ENCODE results near the gene GDF10. TPM values are rescaled to one million over a fixed set of nuclear protein-coding genes. Genes with fewer than 3 reads are reported as not detected.

Gene GDF10
- total RNA-seq, 1 experiment from 2014 or later: 0.20 TPM

DNA sequence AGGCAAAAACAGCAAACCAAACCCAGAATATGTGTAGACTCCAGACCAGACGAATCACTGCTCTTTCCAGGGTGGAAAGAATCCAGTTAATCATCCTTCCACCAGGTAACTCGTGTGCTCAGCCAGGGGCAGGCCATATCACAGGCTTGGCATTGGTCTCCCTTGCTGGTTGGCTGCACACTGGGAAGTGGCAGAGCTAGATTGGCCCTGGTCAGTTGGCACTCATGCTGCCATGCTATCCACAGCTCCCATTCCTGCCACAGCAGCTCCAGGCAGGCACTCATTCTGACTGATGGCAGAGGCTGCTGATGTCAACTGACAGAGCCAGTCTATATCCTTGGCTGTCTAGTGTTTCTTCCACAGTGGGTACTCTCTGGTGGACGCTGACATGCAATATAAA lies 9.7 kb upstream of the GDF10 start:
- Histone ChIP-seq H2AFZ (ENCODE audit: low read length) (no peak overlapping the region), H3K79me2 (ENCODE audit: insufficient read depth, low read length) (no peaks in the 10 kb centered on the region), H3K27me3 (ENCODE audit: insufficient read depth, low read length) (no peaks in the 10 kb centered on the region), H2BK12ac (ENCODE audit: insufficient read length, low read depth, low read length) (no peak overlapping the region), H3K23me2 (ENCODE audit: insufficient read length, low read depth, low read length, poor library complexity, severe bottlenecking) (no peaks in the 10 kb centered on the region), H3K4me1 (ENCODE audit: insufficient read depth, low read length) (no peaks in the 10 kb centered on the region), H2BK15ac (ENCODE audit: low read depth, low read length) (no peak overlapping the region), H2AK5ac (ENCODE audit: insufficient read length, low read length) (no peak overlapping the region), H3K56ac (ENCODE audit: insufficient read length, low read depth, low read length) (no peak overlapping the region), H2BK5ac (ENCODE audit: insufficient read length, low read length) (no peak overlapping the region), H4K91ac (ENCODE audit: insufficient read length, low read depth, low read length) (no peak overlapping the region), H3K27ac (ENCODE audit: insufficient read length, low read depth, low read length) (no peak overlapping the region), H3T11ph (ENCODE audit: low read length) (no peak overlapping the region), H3K9ac (ENCODE audit: extremely low read depth, insufficient read length, low read length) (no peak overlapping the region), H3K23ac (ENCODE audit: insufficient read length, low read depth, low read length) (no peak overlapping the region), H3K4me2 (ENCODE audit: insufficient read depth, insufficient read length, low read length) (no peak overlapping the region), H4K8ac (replicated peaks; ENCODE audit: insufficient read length, low read depth, low read length) (no peak overlapping the region), H4K20me1 (ENCODE audit: control insufficient read depth, insufficient read depth, insufficient read length) (no peaks in the 10 kb centered on the region), H4K5ac (ENCODE audit: insufficient read length, low read depth, low read length) (no peak overlapping the region), H3K9me3 (ENCODE audit: control insufficient read depth, low read depth, low read length) (no peaks in the 10 kb centered on the region), H3K14ac (ENCODE audit: insufficient read depth, low read length) (no peak overlapping the region), H3K79me1 (ENCODE audit: insufficient read depth, low read depth, low read length, poor library complexity, severe bottlenecking) (no peaks in the 10 kb centered on the region), H2BK20ac (ENCODE audit: low read depth, low read length, poor library complexity, severe bottlenecking) (no peak overlapping the region), H2BK120ac (ENCODE audit: low read depth, low read length, poor library complexity, severe bottlenecking) (no peak overlapping the region), H3K4ac (ENCODE audit: low read depth, low read length) (no peak overlapping the region), H3K18ac (ENCODE audit: insufficient read length, low read depth, low read length) (no peak overlapping the region)
- no peak overlapping the region for H3K4me3 Mint-ChIP-seq
- no peak overlapping the region for H3K27ac Mint-ChIP-seq
- H3K4me1 Mint-ChIP-seq: no peaks in the 10 kb centered on the region
- H3K36me3 Mint-ChIP-seq (ENCODE audit: insufficient read depth in 1 of 3, low read depth in 3 of 3): no peaks in the 10 kb centered on the region
- no CpG with 5 or more reads among the region's 3 CpGs for WGBS (ENCODE audit: extremely low coverage, insufficient read length, low lambda C conversion rate)
- TF ChIP-seq, protein P1, sequence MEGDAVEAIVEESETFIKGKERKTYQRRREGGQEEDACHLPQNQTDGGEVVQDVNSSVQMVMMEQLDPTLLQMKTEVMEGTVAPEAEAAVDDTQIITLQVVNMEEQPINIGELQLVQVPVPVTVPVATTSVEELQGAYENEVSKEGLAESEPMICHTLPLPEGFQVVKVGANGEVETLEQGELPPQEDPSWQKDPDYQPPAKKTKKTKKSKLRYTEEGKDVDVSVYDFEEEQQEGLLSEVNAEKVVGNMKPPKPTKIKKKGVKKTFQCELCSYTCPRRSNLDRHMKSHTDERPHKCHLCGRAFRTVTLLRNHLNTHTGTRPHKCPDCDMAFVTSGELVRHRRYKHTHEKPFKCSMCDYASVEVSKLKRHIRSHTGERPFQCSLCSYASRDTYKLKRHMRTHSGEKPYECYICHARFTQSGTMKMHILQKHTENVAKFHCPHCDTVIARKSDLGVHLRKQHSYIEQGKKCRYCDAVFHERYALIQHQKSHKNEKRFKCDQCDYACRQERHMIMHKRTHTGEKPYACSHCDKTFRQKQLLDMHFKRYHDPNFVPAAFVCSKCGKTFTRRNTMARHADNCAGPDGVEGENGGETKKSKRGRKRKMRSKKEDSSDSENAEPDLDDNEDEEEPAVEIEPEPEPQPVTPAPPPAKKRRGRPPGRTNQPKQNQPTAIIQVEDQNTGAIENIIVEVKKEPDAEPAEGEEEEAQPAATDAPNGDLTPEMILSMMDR (conservative IDR thresholded peaks at IDR 0.05): no peak
- DNase-seq: peak; percentile 12
- H3K9me3 Mint-ChIP-seq: no peaks in the 10 kb centered on the region
- H3K27me3 Mint-ChIP-seq (ENCODE audit: low read depth): peaks cover 25% of the 10 kb centered on the region
